ENCODE data around the gene DCP1A.

GRCh38 chr3:53235545-53235944 lies 111.8 kb downstream of the DCP1A start:
- TF ChIP-seq CTCF (IDR thresholded peaks at IDR 0.05) (no peak), POLR2A (IDR thresholded peaks at IDR 0.05) (no peak)
